Mucosa of descending colon (tissue), 3 donors: Measurements from ENCODE around the gene PRR7. TPM values are rescaled to one million over a fixed set of nuclear protein-coding genes. Genes with fewer than 3 reads are reported as not detected.

Source experiments
- ATAC-seq: fragments of 200-7000 bp; cut with Tn5 transposase; one replicate; pipeline ENCODE4 v1.9.1; 2020; ENCODE audit warnings: mild to moderate bottlenecking, moderate library complexity
- DNase-seq, 3 donors: peaks; one replicate each; pipeline ENCODE4 v3.0.0-alpha.2; 2020
- H3K36me3 ChIP-seq: fragments of 200-600 bp; one replicate; pipeline ENCODE4 v1.8.0; 2021; ENCODE audit warnings: low read depth, mild to moderate bottlenecking
- H3K4me1 ChIP-seq: fragments of 200-600 bp; one replicate; pipeline ENCODE4 v1.8.0; 2021; ENCODE audit warnings: low read depth, mild to moderate bottlenecking
- H3K4me3 ChIP-seq: fragments of 200-600 bp; one replicate; pipeline ENCODE4 v1.8.0; 2021; ENCODE audit warnings: mild to moderate bottlenecking
- H3K9me3 ChIP-seq: fragments of 200-600 bp; one replicate; pipeline ENCODE4 v1.8.0; 2021; ENCODE audit warnings: mild to moderate bottlenecking
- intact Hi-C, 2 donors: fragments of 100-400 bp; cut with DNase I in 1 of 2; cut with micrococcal nuclease in 1 of 2; formaldehyde crosslinking; loops; one replicate each; pipeline versions ENCODE4 v1.11.0 to v1.11.1; 2022; cut with DNase I, micrococcal nuclease
- total RNA-seq, 3 donors: library from RNA; stranded (reverse); fragmentation: NEBNext Ultra II Directional in 2 of 3; extraction: Animal tissue kit (Norgen Biotek cat#: 25700) in 2 of 3; gene quantifications; one replicate each; pipeline versions ENCODE4 v1.2.1 to v1.2.4, GENCODE V29; 2021 to 2023
- TF ChIP-seq, protein P1 (sequence below): fragments of 200-600 bp; IDR thresholded peaks from one replicate; pipeline ENCODE4 v1.8.0; 2022; ENCODE audit warnings: antibody characterized with exemption, mild to moderate bottlenecking
- donor health status: DM: no; HTN: no; CAD: no; lungs with moderate emphysema.
- donor health status: DM: no; HTN: no; CAD: no.
- donor health status: DM: no; HTN: yes; CAD: no.

The PRR7 gene
- total RNA-seq, 3 donors from 2014 or later, result 1.1 to 1.2 (median 1.2) TPM

DNA sequence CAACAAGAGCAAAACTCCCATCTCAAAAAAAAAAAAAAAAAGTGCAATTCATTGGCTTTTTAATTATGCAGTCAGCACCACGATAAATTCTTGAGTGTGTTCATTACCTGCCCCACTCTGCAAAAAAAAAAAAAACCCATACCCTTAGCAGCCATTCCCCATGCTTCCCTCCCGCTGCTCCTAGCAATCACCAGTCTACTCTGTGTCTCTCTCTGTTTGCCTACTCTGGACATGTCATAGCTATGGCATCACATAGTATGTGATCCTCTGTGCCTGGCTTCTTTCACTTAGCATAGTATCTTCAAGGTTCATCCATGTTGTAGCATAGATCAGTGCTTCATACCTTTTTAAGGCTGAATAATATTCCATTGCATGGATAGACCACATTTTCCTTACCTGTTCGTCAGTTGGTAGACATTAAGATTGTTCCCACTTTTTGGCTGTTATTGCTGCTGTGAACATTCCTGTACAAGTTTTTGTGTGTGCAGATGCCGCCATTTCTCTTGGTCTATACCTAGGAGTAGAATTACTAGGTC, 7.0 kb upstream of the PRR7 start:
- intact Hi-C loops, result no loop called here
- H3K4me3 ChIP-seq, result no peak overlapping the region
- no peaks in the 10 kb centered on the region for H3K36me3 ChIP-seq
- no peak for DNase-seq
- TF ChIP-seq, protein P1, sequence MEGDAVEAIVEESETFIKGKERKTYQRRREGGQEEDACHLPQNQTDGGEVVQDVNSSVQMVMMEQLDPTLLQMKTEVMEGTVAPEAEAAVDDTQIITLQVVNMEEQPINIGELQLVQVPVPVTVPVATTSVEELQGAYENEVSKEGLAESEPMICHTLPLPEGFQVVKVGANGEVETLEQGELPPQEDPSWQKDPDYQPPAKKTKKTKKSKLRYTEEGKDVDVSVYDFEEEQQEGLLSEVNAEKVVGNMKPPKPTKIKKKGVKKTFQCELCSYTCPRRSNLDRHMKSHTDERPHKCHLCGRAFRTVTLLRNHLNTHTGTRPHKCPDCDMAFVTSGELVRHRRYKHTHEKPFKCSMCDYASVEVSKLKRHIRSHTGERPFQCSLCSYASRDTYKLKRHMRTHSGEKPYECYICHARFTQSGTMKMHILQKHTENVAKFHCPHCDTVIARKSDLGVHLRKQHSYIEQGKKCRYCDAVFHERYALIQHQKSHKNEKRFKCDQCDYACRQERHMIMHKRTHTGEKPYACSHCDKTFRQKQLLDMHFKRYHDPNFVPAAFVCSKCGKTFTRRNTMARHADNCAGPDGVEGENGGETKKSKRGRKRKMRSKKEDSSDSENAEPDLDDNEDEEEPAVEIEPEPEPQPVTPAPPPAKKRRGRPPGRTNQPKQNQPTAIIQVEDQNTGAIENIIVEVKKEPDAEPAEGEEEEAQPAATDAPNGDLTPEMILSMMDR, result no peak
- ATAC-seq, result no peak
- no peaks in the 10 kb centered on the region for H3K9me3 ChIP-seq
- H3K4me1 ChIP-seq, result no peaks in the 10 kb centered on the region

DNA sequence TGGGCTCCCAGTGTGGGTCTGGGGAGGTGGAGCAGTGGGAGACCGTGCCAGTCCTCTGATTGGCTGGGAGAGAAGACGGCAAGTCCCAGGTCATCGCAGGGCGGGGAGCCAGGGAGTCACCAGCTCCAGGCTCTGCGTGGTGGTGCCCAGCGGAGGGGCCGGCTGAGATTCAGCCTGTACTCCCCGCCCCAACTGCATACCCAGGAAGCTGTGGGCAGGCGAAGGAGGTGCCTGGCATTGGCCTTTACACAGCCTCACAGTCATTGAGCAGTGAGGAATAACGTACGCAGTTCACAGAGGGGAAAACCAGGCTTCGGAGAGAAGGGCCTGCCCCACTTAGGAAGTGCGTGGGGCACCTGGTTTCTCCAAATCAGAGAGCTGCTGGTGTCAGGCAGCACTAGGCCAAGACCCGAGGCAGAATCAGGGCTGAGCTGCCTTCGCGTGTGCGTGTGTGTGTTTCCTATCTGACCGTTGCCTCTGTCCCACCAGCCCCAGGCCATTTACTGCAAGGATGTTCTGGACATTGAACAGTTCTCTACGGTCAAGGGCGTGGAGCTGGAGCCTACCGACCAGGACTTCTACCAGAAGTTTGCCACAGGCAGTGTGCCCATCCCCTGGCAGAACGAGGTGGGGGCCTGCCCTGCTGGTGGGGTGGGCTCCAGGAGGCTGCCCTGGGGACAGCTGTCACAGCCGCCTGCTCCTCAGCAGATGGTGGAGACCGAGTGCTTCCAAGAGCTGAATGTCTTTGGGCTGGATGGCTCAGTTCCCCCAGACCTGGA, 6.2 kb upstream of the PRR7 start:
- Histone ChIP-seq H3K36me3 (no peaks in the 10 kb centered on the region), H3K4me3 (no peak overlapping the region), H3K9me3 (no peaks in the 10 kb centered on the region), H3K4me1 (peaks cover under 1% of the 10 kb centered on the region)
- intact Hi-C loops, result no loop called here
- DNase-seq (no peak), ATAC-seq (no peak)
- TF ChIP-seq, protein P1, result no peak

DNA sequence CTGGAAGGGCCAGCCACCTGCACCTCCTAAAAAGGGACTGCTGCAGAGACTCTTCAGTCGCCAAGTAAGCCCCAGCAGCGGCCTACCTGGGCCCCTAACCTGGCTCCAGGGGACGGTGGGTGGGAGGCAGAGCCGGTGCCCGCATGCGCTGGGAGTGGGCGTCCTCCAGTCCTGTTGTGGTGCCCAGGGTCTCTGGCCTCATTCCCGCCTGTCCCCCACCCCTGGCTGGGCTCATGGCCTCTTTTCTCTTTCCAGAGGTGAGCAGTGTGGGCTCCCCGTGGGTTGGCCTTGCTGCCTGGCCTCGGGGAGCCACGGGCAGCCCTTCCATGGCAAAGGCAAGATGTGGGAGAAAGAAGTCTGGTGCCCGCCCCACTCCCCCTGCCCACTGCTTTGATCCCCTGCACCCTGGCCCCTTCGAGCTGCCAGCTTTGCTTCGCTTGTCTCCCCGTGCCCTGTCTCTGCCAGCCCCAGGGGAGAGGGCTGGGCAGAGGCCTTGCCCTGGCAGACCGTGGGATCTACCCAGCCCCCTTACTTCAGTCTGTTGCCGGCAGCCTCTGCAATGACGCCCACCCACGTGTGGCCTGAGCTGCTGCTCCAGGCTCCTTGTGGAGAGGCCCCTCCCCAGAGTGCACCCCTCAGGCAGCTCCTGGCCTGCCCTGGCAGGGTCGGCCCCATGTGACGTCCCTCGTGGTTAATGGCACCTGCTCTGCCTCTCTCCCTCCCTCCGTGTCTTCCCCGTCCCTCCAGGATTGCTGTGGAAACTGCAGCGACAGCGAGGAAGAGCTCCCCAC, 5.4 kb upstream of the PRR7 start:
- Histone ChIP-seq H3K4me3 (no peak overlapping the region), H3K9me3 (no peaks in the 10 kb centered on the region), H3K4me1 (peaks cover 7% of the 10 kb centered on the region), H3K36me3 (no peaks in the 10 kb centered on the region)
- no peak for ATAC-seq
- peak in 1 of 3 donors; percentile 45 for DNase-seq
- TF ChIP-seq, protein P1, result no peak
- intact Hi-C loops, result no loop called here

DNA sequence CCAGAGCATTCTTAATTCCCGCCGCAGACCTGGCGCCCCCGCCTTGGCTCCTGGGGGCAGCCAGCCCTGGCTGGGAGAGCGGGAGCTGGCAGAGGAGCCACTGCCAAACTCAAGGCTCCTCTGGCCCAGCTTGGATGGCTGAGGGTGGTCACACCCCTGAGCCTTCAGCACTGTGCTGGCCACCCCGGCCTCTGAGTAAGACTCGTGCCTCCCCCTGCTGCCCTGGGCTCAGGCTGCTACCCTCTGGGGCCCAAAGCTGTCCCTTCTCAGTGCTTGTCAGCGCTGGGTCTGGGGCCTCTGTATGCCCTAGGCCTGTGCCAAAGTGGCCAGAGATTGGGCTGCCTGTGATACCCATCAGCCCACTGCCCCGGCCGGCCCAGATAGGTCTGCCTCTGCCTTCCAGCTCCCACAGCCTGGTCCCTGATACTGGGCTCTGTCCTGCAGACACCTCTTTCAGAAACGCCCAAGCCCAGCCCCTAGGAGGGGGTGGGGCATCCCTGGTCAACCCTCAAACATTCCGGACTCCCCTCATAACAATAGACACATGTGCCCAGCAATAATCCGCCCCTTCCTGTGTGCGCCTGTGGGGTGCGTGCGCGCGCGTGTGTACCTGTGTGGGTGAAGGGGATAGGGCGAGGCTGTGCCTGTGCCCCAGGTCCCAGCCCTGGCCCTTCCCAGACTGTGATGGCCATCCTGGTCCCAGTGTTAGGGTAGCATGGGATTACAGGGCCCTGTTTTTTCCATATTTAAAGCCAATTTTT, 4.4 kb upstream of the PRR7 start:
- H3K9me3 ChIP-seq, result no peaks in the 10 kb centered on the region
- H3K4me3 ChIP-seq, result no peak overlapping the region
- intact Hi-C loops, result no loop called here
- ATAC-seq (no peak), DNase-seq (peak in 1 of 3 donors; percentile 45)
- peaks cover 13% of the 10 kb centered on the region for H3K4me1 ChIP-seq
- no peaks in the 10 kb centered on the region for H3K36me3 ChIP-seq
- TF ChIP-seq, protein P1, result no peak
